CD4-positive, alpha-beta T cell (primary cell): ENCODE results near the gene GALNT12. TPM values are rescaled to one million over a fixed set of nuclear protein-coding genes. Genes with fewer than 3 reads are reported as not detected.

Experiments used
- ATAC-seq: fragments of 200-7000 bp; cut with Tn5 transposase; one replicate; pipeline ENCODE4 v1.10.0; 2022; ENCODE audit warnings: mild to moderate bottlenecking; ENCODE audit not compliant: poor library complexity
- CTCF ChIA-PET: fragments of 350-600 bp; sonication (Branson Sonifier 250); formaldehyde crosslinking; loops from one replicate; lab custom pipeline; 2021; ENCODE audit warnings: antibody characterized with exemption, inconsistent platforms; lab: Charles Lee
- POLR2A ChIA-PET: fragments of 350-600 bp; sonication (Branson Sonifier 250); formaldehyde crosslinking; loops from one replicate; lab custom pipeline; 2021; ENCODE audit warnings: antibody characterized with exemption, inconsistent platforms; lab: Charles Lee
- DNase-seq, 14 experiments: peaks; one replicate each; pipeline ENCODE4 v3.0.0-alpha.2; 2013 to 2020; ENCODE audit warnings: mixed read lengths in 2 of 14
- H3K27ac ChIP-seq, 2 donors: one replicate each; pipeline versions ENCODE4 v1.5.1 to v1.7.0; 2013; ENCODE audit warnings: low read length in 2 of 2, low read depth in 1 of 2, mild to moderate bottlenecking in 1 of 2
- H3K27me3 ChIP-seq, 2 experiments: 1 replicate in 1 of 2; 2 replicates in 1 of 2; pipeline versions ENCODE4 v1.6.1 to v1.7.0; 2013; ENCODE audit warnings: low read length in 2 of 2, control low read depth in 1 of 2, mild to moderate bottlenecking in 1 of 2, moderate library complexity in 1 of 2; ENCODE audit not compliant: insufficient read depth in 2 of 2, control insufficient read depth in 1 of 2
- H3K36me3 ChIP-seq: one replicate; pipeline ENCODE4 v1.6.1; 2013; ENCODE audit warnings: low read length, control low read depth; ENCODE audit not compliant: insufficient read depth
- H3K4me1 ChIP-seq: one replicate; pipeline ENCODE4 v1.6.1; 2013; ENCODE audit warnings: low read length, control low read depth; ENCODE audit not compliant: insufficient read depth
- H3K4me3 ChIP-seq: one replicate; pipeline ENCODE4 v1.5.1; 2013; ENCODE audit warnings: mild to moderate bottlenecking, low read length, moderate library complexity
- H3K9me3 ChIP-seq, 2 experiments: 1 replicate in 1 of 2; 2 replicates in 1 of 2; pipeline versions ENCODE4 v1.6.1 to v1.7.0; 2013; ENCODE audit warnings: low read length in 2 of 2, mild to moderate bottlenecking in 2 of 2, control low read depth in 1 of 2, moderate library complexity in 1 of 2; ENCODE audit not compliant: control insufficient read depth in 1 of 2, insufficient read depth in 1 of 2
- H3K27ac Mint-ChIP-seq: one replicate; pipeline ENCODE4 v1.8.0; 2020; ENCODE audit warnings: mixed read lengths
- H3K27me3 Mint-ChIP-seq: one replicate; pipeline ENCODE4 v1.8.0; 2021; ENCODE audit warnings: mixed read lengths
- H3K36me3 Mint-ChIP-seq: one replicate; pipeline ENCODE4 v1.8.0; 2021; ENCODE audit warnings: low read depth, mixed read lengths
- H3K4me1 Mint-ChIP-seq: one replicate; pipeline ENCODE4 v1.8.0; 2021; ENCODE audit warnings: low read depth, mixed read lengths
- H3K4me3 Mint-ChIP-seq: one replicate; pipeline ENCODE4 v1.8.0; 2020; ENCODE audit warnings: mild to moderate bottlenecking, mixed read lengths
- H3K9me3 Mint-ChIP-seq: one replicate; pipeline ENCODE4 v1.8.0; 2020; ENCODE audit warnings: mixed read lengths
- intact Hi-C, 2 experiments: fragments of 100-400 bp; cut with DNase I in 1 of 2; cut with micrococcal nuclease in 1 of 2; formaldehyde crosslinking; loops; one replicate each; pipeline versions ENCODE4 v1.15.1 to v1.9.0; 2023 to 2025; cut with DNase I, micrococcal nuclease
- total RNA-seq, 174 experiments: library from RNA in 2 of 174; stranded (reverse) in 2 of 174; gene quantifications; one replicate each; pipeline ENCODE4 v1.2.3 and lab custom pipeline; 2021 to 2026
- TF ChIP-seq, protein P1 (sequence below): fragments of 200-600 bp; IDR thresholded peaks from one replicate; pipeline ENCODE4 v1.8.0; 2022; ENCODE audit warnings: antibody characterized with exemption, mild to moderate bottlenecking

Gene GALNT12
- total RNA-seq, 2 experiments from 2014 or later: 8.7 to 11.5 TPM

DNA sequence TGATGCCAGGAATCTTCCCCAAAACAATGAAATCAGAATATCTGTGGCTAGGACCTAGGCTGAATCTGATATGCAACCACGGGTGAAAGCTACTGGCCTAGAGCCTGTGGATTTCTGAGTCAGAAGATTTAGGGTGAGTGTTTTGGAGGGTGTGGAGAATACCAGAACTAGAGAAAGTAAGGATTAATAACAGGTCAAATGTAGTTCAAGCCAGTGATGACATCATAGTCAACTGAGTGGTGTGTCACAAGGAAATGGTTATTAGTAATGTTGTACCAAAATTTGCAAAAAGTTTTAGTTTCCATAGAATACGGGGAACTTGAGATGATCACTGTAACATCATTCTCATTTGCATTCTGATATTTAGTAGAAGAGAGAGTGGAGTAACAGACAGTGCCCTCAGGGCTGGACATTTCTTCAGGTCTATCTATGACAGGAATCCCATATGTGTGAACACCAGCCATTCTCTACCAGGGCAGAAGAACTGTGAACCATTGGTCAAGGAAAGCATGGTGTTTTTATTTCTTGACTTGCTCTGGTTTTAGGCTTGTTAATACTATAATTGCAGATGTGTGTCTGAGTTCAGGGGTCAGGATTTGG is 3.7 kb downstream of the GALNT12 start:
- Histone ChIP-seq H3K9me3 (no peaks in the 10 kb centered on the region), H3K27ac (no peak overlapping the region), H3K27me3 (peaks cover 0 to 5% of the 10 kb centered on the region in 2 experiments), H3K36me3 (no peaks in the 10 kb centered on the region), H3K4me3 (no peak overlapping the region), H3K4me1 (peaks cover 20% of the 10 kb centered on the region)
- H3K27me3 Mint-ChIP-seq: no peaks in the 10 kb centered on the region
- TF ChIP-seq, protein P1, sequence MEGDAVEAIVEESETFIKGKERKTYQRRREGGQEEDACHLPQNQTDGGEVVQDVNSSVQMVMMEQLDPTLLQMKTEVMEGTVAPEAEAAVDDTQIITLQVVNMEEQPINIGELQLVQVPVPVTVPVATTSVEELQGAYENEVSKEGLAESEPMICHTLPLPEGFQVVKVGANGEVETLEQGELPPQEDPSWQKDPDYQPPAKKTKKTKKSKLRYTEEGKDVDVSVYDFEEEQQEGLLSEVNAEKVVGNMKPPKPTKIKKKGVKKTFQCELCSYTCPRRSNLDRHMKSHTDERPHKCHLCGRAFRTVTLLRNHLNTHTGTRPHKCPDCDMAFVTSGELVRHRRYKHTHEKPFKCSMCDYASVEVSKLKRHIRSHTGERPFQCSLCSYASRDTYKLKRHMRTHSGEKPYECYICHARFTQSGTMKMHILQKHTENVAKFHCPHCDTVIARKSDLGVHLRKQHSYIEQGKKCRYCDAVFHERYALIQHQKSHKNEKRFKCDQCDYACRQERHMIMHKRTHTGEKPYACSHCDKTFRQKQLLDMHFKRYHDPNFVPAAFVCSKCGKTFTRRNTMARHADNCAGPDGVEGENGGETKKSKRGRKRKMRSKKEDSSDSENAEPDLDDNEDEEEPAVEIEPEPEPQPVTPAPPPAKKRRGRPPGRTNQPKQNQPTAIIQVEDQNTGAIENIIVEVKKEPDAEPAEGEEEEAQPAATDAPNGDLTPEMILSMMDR: no peak
- no peak for DNase-seq
- ChIA-PET POLR2A (interaction anchor here (5.4 kb wide), 1 partner anchor 14 kb away, joined by 15 read pairs; the partner anchor contains the start of gene ANKS6), CTCF (no interaction called here)
- intact Hi-C loops: no loop called here
- no peak overlapping the region for H3K27ac Mint-ChIP-seq
- peaks cover 27% of the 10 kb centered on the region for H3K4me1 Mint-ChIP-seq
- no peak overlapping the region for H3K4me3 Mint-ChIP-seq
- no peaks in the 10 kb centered on the region for H3K9me3 Mint-ChIP-seq
- H3K36me3 Mint-ChIP-seq: no peaks in the 10 kb centered on the region
- no peak for ATAC-seq

DNA sequence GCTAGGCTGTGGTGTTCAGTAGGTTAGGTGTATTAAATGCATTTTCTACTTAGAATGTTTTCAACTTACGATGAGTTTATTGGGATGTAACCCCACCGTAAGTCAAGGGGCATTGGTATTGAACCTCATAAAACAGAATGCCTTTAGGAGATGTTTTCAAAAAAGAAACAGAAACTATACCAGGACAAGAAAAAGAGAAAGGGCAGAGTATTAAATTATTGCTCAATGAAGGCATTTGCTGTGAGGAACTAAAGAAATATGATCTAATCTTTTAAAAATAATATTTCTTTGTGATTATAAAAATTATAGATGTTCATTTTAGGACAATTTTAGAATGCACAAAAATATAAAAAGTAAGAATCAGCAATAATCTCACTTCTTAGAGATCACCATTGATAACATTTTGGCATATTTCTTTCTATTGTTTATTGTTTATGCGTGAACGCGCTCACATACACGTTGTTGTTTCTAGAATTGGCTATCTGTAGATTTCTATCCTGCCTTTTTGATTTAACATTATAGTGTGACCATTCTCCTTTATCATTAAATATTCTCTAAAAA is 8.0 kb downstream of the GALNT12 start:
- ChIA-PET POLR2A (no interaction called here), CTCF (no interaction called here)
- Mint-ChIP-seq H3K27me3 (no peaks in the 10 kb centered on the region), H3K4me1 (no peaks in the 10 kb centered on the region), H3K27ac (no peak overlapping the region), H3K4me3 (no peak overlapping the region), H3K36me3 (peaks cover 12% of the 10 kb centered on the region), H3K9me3 (no peaks in the 10 kb centered on the region)
- intact Hi-C loops: no loop called here
- Histone ChIP-seq H3K27ac (no peak overlapping the region), H3K9me3 (peaks cover 0 to 4% of the 10 kb centered on the region in 2 experiments), H3K4me1 (no peaks in the 10 kb centered on the region), H3K27me3 (no peaks in the 10 kb centered on the region), H3K36me3 (no peaks in the 10 kb centered on the region), H3K4me3 (no peak overlapping the region)
- no peak for ATAC-seq
- DNase-seq: no peak
- TF ChIP-seq, protein P1: no peak

DNA sequence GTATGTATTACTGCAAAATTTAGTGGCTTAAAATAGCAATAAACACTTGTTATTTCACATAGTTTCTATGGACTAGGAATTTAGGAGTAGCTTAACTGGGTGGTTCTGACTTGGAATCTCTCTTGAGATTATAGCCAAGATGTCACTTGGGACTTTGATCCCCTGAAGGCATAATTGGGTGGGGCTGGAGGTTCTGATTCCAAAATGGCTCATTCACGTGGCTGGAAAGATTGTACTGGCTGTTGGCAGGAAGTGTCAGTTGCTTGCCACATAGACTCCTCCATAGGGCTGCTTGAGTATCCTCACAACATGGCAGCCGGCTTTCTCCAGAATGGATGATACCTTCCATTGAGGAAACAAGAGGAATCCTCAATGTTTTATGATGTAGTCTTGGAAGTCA is 11.3 kb downstream of the GALNT12 start:
- Histone ChIP-seq H3K27me3 (no peaks in the 10 kb centered on the region), H3K27ac (no peak overlapping the region), H3K9me3 (peaks cover 0 to 8% of the 10 kb centered on the region in 2 experiments), H3K36me3 (no peaks in the 10 kb centered on the region), H3K4me3 (no peak overlapping the region), H3K4me1 (no peaks in the 10 kb centered on the region)
- Mint-ChIP-seq H3K27ac (no peak overlapping the region), H3K4me1 (no peaks in the 10 kb centered on the region), H3K36me3 (peaks cover 22% of the 10 kb centered on the region), H3K9me3 (no peaks in the 10 kb centered on the region), H3K4me3 (no peak overlapping the region), H3K27me3 (no peaks in the 10 kb centered on the region)
- ChIA-PET CTCF (no interaction called here), POLR2A (no interaction called here)
- no peak for ATAC-seq
- intact Hi-C loops: no loop called here
- TF ChIP-seq, protein P1: no peak
- no peak for DNase-seq
